ENCODE results near the gene MBP.

MBP gene

DNA sequence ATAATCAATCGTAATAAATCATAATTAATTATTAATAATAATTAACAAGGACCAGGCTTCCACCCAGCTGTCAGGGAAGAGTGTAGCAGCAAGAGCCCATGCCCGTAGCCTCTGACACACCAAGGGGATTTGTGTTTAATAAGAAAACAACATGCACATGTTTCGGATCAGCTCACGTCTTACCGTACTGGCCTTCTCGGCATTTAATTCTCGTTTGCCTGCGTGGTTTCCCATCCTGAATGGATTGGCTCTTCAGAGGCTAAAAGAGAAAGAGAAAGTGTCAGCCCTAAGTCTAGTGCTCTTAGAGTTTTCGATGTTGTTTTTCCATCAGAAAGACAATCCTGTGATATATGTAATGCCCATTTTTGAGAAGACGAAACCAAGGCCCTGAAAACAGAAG lies 27.6 kb downstream of the MBP start:
- 88 to 100% methylated on average over 7 to 8 of the region's 10 CpGs for WGBS, 2 experiments (ENCODE audit: insufficient coverage in 2 of 2)
- H3K27ac ChIP-seq (ENCODE audit: low read depth, low read length, severe bottlenecking), result no peak overlapping the region
- no peaks in the 10 kb centered on the region for H3K9me3 ChIP-seq (ENCODE audit: control insufficient read depth, low read length)
- no peak overlapping the region for H3K4me3 ChIP-seq (ENCODE audit: extremely low read depth, insufficient read depth, low read length, poor library complexity, severe bottlenecking)
- H3K36me3 ChIP-seq (ENCODE audit: control insufficient read depth, insufficient read depth, low read length), result no peaks in the 10 kb centered on the region
- peaks cover 43% of the 10 kb centered on the region for H3K4me1 ChIP-seq (ENCODE audit: control insufficient read depth, insufficient read depth, low read length, poor library complexity, severe bottlenecking)

- no peak overlapping the region for H3K4me3 ChIP-seq (ENCODE audit: extremely low read depth, insufficient read depth, low read length, poor library complexity, severe bottlenecking)
- H3K27ac ChIP-seq (ENCODE audit: low read depth, low read length, severe bottlenecking), result peak overlapping the region; percentile 24
- H3K36me3 ChIP-seq (ENCODE audit: control insufficient read depth, insufficient read depth, low read length), result no peaks in the 10 kb centered on the region
- 87 to 96% methylated on average over 11 of the region's 11 CpGs for WGBS, 2 experiments (ENCODE audit: insufficient coverage in 2 of 2)
- no peaks in the 10 kb centered on the region for H3K9me3 ChIP-seq (ENCODE audit: control insufficient read depth, low read length)
- H3K4me1 ChIP-seq (ENCODE audit: control insufficient read depth, insufficient read depth, low read length, poor library complexity, severe bottlenecking), result peaks cover 45% of the 10 kb centered on the region
Observed at GRCh38 chr18:77103991-77104531, 28.5 kb downstream of the MBP start.

DNA sequence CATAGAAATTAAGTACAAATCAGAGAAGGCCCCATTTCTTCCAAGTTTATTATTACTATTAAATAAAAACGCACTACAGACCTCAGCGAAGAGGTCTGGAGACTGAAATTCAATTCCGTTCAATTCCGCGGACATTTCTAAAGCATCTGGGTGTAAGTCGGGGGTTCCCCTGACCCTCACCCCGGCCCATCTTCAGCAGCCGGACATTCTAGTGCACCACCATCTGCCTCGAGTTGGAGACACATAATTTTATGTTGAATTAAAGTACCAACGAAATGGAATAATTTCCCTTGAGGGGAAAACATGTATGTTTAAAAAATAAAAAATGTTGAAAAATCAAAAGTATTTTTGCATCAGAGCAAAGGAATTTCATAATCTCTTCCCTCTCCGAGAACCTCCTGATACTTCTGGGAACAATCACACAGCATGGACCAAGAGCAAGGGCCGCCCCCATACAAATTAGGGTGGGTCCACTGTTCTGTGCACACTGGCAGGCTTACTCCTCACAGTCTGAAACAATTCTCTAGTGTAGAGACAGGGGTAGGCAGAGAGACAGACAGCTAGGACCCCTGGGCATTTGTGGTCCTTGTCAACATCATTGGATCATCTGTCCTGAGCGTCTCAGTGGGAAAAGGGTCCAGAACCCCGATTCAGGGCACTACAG lies 29.3 kb downstream of the MBP start:
- no peaks in the 10 kb centered on the region for H3K36me3 ChIP-seq (ENCODE audit: control insufficient read depth, insufficient read depth, low read length)
- peaks cover 50% of the 10 kb centered on the region for H3K4me1 ChIP-seq (ENCODE audit: control insufficient read depth, insufficient read depth, low read length, poor library complexity, severe bottlenecking)
- H3K9me3 ChIP-seq (ENCODE audit: control insufficient read depth, low read length), result no peaks in the 10 kb centered on the region
- H3K27ac ChIP-seq (ENCODE audit: low read depth, low read length, severe bottlenecking), result no peak overlapping the region
- no peak overlapping the region for H3K4me3 ChIP-seq (ENCODE audit: extremely low read depth, insufficient read depth, low read length, poor library complexity, severe bottlenecking)
- 92 to 95% methylated on average over 9 to 10 of the region's 14 CpGs for WGBS, 2 experiments (ENCODE audit: insufficient coverage in 2 of 2)

DNA sequence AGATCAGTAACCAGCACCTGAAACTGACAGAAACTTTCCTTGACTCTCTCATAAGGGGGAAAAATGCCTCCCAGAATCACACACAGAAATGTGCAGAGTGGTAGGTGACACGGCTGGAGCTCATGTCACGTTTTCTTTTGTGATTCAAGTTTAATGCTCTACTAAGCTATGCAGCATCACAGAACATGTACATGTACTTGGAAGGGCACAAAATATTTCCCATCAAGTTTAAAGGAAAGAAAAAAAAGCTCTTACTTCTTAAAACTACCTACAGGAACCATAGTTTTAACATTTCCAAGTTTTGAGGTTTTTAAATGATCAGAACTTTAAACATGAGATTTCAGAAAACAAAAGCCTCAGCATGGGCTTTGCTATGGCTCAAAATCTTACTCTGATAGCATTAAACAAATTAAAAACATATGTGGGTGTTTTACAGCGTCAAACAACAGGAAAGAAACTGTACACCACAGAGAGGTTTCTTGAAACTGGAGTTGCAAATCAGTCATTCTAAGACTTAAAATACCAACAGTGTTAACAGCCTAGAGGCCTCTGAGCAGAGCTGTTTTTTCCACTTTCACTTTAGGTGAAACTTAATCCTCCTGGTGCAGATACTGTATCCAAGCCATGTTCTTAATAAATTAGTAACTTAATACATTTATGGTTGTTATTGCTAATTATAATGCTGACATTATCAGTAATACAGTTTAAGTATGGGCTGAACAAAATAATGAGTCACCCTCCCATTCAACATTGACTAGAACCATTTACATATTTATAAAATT lies 30.1 kb downstream of the MBP start:
- H3K36me3 ChIP-seq (ENCODE audit: control insufficient read depth, insufficient read depth, low read length), result no peaks in the 10 kb centered on the region
- 68% methylated on average over 2 of the region's 3 CpGs; no CpG with 5 or more reads in 1 of the 2 experiments for WGBS, 2 experiments (ENCODE audit: insufficient coverage in 2 of 2)
- peak overlapping the region; percentile 96 for H3K27ac ChIP-seq (ENCODE audit: low read depth, low read length, severe bottlenecking)
- no peak overlapping the region for H3K4me3 ChIP-seq (ENCODE audit: extremely low read depth, insufficient read depth, low read length, poor library complexity, severe bottlenecking)
- no peaks in the 10 kb centered on the region for H3K9me3 ChIP-seq (ENCODE audit: control insufficient read depth, low read length)
- peaks cover 56% of the 10 kb centered on the region for H3K4me1 ChIP-seq (ENCODE audit: control insufficient read depth, insufficient read depth, low read length, poor library complexity, severe bottlenecking)

GRCh38 chr18:77101410-77102258 lies 30.9 kb downstream of the MBP start:
- H3K4me3 ChIP-seq (ENCODE audit: extremely low read depth, insufficient read depth, low read length, poor library complexity, severe bottlenecking), result no peak overlapping the region
- H3K9me3 ChIP-seq (ENCODE audit: control insufficient read depth, low read length), result no peaks in the 10 kb centered on the region
- H3K36me3 ChIP-seq (ENCODE audit: control insufficient read depth, insufficient read depth, low read length), result no peaks in the 10 kb centered on the region
- WGBS, 2 experiments (ENCODE audit: insufficient coverage in 2 of 2), result 26 to 37% methylated on average over 10 to 12 of the region's 16 CpGs
- H3K4me1 ChIP-seq (ENCODE audit: control insufficient read depth, insufficient read depth, low read length, poor library complexity, severe bottlenecking), result peaks cover 50% of the 10 kb centered on the region
- H3K27ac ChIP-seq (ENCODE audit: low read depth, low read length, severe bottlenecking), result peak overlapping the region; percentile 96

- no peak overlapping the region for H3K4me3 ChIP-seq (ENCODE audit: extremely low read depth, insufficient read depth, low read length, poor library complexity, severe bottlenecking)
- no peaks in the 10 kb centered on the region for H3K9me3 ChIP-seq (ENCODE audit: control insufficient read depth, low read length)
- H3K27ac ChIP-seq (ENCODE audit: low read depth, low read length, severe bottlenecking), result peak overlapping the region; percentile 96
- H3K4me1 ChIP-seq (ENCODE audit: control insufficient read depth, insufficient read depth, low read length, poor library complexity, severe bottlenecking), result peaks cover 49% of the 10 kb centered on the region
- H3K36me3 ChIP-seq (ENCODE audit: control insufficient read depth, insufficient read depth, low read length), result no peaks in the 10 kb centered on the region
- 87 to 96% methylated on average over 4 to 7 of the region's 8 CpGs for WGBS, 2 experiments (ENCODE audit: insufficient coverage in 2 of 2)
Observed at GRCh38 chr18:77100751-77101355, 31.7 kb downstream of the MBP start.

DNA sequence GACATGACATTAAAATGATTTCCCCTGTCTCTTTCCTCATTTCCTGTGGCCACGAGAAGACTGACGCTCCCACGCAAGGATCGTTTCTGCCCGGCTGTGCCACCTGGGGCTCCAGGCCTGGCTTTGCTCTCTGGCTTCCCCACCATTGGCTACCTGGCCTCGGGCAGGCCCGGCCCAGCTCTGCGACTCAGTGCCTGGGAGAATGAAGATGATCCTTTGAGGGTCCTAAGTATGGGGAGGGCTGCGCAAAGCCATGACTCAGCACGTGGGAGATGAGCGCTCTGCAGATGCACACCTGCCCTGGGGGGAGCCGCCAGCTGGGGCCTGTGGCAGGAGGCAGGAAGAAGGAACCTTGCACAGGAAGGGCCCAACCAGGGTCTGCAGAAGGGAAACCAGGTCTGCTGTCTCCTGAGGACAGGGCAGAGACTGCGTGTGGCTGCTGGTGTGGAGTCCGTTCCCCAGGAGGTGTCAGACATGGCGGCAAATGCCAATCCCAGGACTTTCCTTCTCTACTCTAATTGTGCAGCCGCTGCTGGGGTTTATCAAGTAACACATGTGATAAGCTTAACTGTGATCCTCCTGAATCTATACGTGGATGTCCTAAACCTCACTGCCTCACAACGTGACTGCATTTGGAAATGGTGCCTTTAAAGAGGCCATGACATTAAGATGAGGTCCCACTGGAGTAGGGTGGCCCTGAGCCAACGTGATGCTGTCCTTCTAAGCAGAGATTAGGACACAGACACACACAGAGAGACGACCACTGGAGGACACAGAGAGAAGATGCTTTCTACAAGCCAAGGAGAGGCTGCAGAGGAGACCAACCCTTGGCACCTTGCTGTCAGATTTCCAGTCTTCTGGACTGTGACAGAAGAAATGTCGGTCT lies 32.9 kb downstream of the MBP start:
- H3K27ac ChIP-seq (ENCODE audit: low read depth, low read length, severe bottlenecking), result no peak overlapping the region
- peaks cover 49% of the 10 kb centered on the region for H3K4me1 ChIP-seq (ENCODE audit: control insufficient read depth, insufficient read depth, low read length, poor library complexity, severe bottlenecking)

DNA sequence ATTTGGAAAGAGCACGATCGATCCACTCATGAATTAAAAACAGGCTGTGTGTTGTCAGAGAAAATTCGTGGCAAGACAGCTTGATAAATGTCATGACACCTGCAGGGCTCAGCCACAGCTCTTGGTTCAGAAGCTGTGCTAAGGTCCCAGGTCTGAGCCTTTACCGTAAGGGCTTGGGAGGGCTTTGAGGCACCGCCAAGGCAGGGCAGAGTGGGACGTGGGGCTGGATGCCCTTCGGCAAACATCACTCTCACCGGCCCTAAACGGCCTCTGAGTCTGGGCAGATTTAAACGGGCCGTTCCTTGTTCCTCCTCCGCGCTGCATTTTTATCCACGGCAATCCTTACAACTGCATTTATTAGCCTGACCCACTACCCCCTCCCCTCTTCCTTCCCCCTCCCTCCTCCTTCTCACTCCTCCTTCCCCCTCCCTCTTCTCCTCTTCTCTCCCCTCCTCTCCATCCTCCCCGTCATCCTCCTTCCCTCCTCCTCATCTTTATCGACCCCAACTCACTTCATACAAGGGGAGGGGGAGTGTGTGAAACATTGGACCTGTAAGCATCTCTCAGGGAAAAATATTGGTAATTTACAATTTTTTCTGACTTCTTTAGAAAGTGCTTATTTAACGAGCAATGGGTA lies 33.9 kb downstream of the MBP start:
- Histone ChIP-seq H3K9me3 (ENCODE audit: control insufficient read depth, low read length) (no peaks in the 10 kb centered on the region), H3K4me3 (ENCODE audit: extremely low read depth, insufficient read depth, low read length, poor library complexity, severe bottlenecking) (no peak overlapping the region), H3K36me3 (ENCODE audit: control insufficient read depth, insufficient read depth, low read length) (no peaks in the 10 kb centered on the region), H3K4me1 (ENCODE audit: control insufficient read depth, insufficient read depth, low read length, poor library complexity, severe bottlenecking) (peaks cover 41% of the 10 kb centered on the region), H3K27ac (ENCODE audit: low read depth, low read length, severe bottlenecking) (no peak overlapping the region)
- WGBS, 2 experiments (ENCODE audit: insufficient coverage in 2 of 2), result 42 to 52% methylated on average over 13 to 15 of the region's 17 CpGs

More for the DNA sequence above, 32.9 kb downstream of the MBP start:
- 88 to 93% methylated on average over 19 of the region's 21 CpGs for WGBS, 2 experiments (ENCODE audit: insufficient coverage in 2 of 2)
- Histone ChIP-seq H3K4me3 (ENCODE audit: extremely low read depth, insufficient read depth, low read length, poor library complexity, severe bottlenecking) (no peak overlapping the region), H3K36me3 (ENCODE audit: control insufficient read depth, insufficient read depth, low read length) (no peaks in the 10 kb centered on the region), H3K9me3 (ENCODE audit: control insufficient read depth, low read length) (no peaks in the 10 kb centered on the region)

GRCh38 chr18:77098029-77098428 lies 34.6 kb downstream of the MBP start:
- Histone ChIP-seq H3K36me3 (ENCODE audit: control insufficient read depth, insufficient read depth, low read length) (no peaks in the 10 kb centered on the region), H3K27ac (ENCODE audit: low read depth, low read length, severe bottlenecking) (no peak overlapping the region), H3K4me1 (ENCODE audit: control insufficient read depth, insufficient read depth, low read length, poor library complexity, severe bottlenecking) (peaks cover 35% of the 10 kb centered on the region), H3K4me3 (ENCODE audit: extremely low read depth, insufficient read depth, low read length, poor library complexity, severe bottlenecking) (no peak overlapping the region), H3K9me3 (ENCODE audit: control insufficient read depth, low read length) (no peaks in the 10 kb centered on the region)
- WGBS, 2 experiments (ENCODE audit: insufficient coverage in 2 of 2), result 60% methylated on average over 1 of the region's 2 CpGs; no CpG with 5 or more reads in 1 of the 2 experiments

Data from mesodermal cell (in vitro differentiated cells).